ENCODE data around the gene KRTAP1-1.
"Not testable (repeated sequence)": the region's sequence is repeated elsewhere in the genome, so short reads cannot be mapped to it uniquely, and the experiment has no call there.

Gene KRTAP1-1

DNA sequence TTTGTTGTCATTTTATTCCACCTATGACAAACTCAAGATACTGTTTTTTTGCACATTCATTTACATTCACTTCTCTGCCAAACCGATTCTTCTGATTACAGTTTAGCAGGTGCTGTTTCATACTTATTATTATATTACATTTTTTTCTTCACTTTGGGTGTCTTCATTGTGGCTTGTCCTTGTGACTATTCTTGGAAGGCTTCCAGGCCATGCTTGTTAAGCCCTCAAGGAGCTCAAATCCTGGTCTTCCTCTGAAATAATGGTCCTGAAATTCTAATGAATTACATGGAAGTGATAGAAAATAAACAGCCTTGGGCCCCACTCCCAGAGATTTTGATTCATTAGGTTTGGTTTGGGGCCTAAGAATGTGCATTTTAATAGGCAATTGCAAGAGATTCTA, 23.1 kb upstream of the KRTAP1-1 start:
- Histone ChIP-seq H3K36me3 (no peaks in the 10 kb centered on the region), H3K27me3 (peaks cover 58% of the 10 kb centered on the region), H3K4me3 (ENCODE audit: low read depth in 1 of 2, low read length in 1 of 2) (no peak overlapping the region), H3K27ac (no peak overlapping the region), H3K4me1 (ENCODE audit: control insufficient read depth in 1 of 2, insufficient read depth in 1 of 2, low read depth in 1 of 2, low read length in 1 of 2) (peaks cover 5 to 10% of the 10 kb centered on the region in 2 experiments), H3K9me3 (no peaks in the 10 kb centered on the region)
- TF ChIP-seq, protein P1, sequence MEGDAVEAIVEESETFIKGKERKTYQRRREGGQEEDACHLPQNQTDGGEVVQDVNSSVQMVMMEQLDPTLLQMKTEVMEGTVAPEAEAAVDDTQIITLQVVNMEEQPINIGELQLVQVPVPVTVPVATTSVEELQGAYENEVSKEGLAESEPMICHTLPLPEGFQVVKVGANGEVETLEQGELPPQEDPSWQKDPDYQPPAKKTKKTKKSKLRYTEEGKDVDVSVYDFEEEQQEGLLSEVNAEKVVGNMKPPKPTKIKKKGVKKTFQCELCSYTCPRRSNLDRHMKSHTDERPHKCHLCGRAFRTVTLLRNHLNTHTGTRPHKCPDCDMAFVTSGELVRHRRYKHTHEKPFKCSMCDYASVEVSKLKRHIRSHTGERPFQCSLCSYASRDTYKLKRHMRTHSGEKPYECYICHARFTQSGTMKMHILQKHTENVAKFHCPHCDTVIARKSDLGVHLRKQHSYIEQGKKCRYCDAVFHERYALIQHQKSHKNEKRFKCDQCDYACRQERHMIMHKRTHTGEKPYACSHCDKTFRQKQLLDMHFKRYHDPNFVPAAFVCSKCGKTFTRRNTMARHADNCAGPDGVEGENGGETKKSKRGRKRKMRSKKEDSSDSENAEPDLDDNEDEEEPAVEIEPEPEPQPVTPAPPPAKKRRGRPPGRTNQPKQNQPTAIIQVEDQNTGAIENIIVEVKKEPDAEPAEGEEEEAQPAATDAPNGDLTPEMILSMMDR (IDR thresholded peaks at IDR 0.05), result no peak

DNA sequence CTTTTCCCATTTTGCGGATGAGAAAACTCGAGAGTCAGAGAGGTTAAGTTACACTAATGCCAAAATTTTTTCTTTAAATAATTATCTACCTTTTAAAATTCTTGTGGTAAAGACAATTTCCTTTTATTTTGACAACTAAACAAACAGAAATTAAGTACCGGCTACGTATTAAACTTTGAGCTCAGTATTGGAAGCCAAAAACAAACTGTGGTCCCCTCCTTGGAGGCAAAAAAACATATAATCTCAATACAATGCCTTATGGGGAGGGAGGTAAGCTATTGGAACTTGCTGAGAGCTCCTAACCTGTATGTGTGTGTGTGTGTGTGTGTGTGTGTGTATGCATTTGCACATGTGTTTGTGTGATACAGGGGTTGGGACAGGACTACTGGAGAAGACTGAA, 22.2 kb upstream of the KRTAP1-1 start:
- TF ChIP-seq, protein P1 (IDR thresholded peaks at IDR 0.05), result no peak
- H3K36me3 ChIP-seq, result no peaks in the 10 kb centered on the region
- H3K4me1 ChIP-seq (ENCODE audit: control insufficient read depth in 1 of 2, insufficient read depth in 1 of 2, low read depth in 1 of 2, low read length in 1 of 2), result peaks cover 0 to 1% of the 10 kb centered on the region in 2 experiments

DNA sequence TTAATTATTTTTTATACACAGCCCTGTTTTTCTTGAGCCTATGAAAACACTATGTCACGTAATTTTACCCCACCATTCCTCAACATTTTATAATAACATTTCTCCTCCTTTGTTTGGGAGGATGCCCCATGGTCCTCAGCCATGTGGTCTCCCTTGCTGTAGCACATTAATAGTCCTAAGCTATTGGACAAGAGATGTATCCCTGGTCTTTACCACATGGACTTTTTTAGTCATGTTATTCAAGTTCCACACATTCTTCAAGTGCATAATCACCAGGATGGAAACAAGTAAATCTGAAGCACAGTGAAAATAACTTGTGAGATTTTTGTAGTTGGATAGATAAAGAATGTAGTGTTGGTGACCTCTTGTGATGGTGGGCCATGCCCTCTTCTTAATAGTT, 20.7 kb upstream of the KRTAP1-1 start:
- TF ChIP-seq, protein P1 (IDR thresholded peaks at IDR 0.05), result no peak
- Histone ChIP-seq H3K4me1 (ENCODE audit: control insufficient read depth in 1 of 2, insufficient read depth in 1 of 2, low read depth in 1 of 2, low read length in 1 of 2) (no peaks in the 10 kb centered on the region), H3K36me3 (no peaks in the 10 kb centered on the region), H3K27me3 (peaks cover 80% of the 10 kb centered on the region), H3K4me3 (ENCODE audit: low read depth in 1 of 2, low read length in 1 of 2) (no peak overlapping the region), H3K27ac (no peak overlapping the region), H3K9me3 (no peaks in the 10 kb centered on the region)

More for the DNA sequence above, 22.2 kb upstream of the KRTAP1-1 start:
- H3K27me3 ChIP-seq, result peaks cover 67% of the 10 kb centered on the region
- H3K4me3 ChIP-seq (ENCODE audit: low read depth in 1 of 2, low read length in 1 of 2), result no peak overlapping the region
- H3K27ac ChIP-seq, result no peak overlapping the region
- H3K9me3 ChIP-seq, result no peaks in the 10 kb centered on the region

DNA sequence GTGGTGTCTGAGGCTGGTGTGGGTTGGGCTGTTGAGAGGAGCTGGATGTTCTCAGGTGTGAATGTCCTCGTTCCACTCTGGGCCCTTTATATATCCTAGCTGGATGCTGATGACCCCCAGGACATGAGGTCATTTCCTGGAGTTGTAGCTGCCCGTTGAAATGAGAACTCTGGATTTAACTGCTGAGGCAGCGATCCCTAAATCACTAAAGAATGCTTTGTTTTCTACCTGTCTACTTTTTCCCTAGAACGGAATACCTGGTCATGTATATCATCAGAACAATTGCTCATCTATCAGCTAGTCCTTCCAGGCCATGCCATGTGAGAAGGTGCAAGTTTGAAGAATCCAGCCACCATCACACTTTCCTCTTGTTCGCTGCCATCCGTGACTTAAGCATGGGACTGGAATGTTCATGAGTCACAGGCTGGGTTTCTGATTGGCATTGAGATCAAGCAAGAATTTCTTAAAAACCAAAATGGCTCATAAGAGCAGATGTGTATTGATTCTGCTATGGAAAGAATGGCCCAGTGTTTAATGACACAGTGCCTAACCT, 18.9 kb upstream of the KRTAP1-1 start, which contains the start of gene KRTAP2-3:
Gene KRTAP2-3, minus strand, starts transcription at position 63 of the 553 bp plus-strand sequence. CDS start 64 bp downstream, outside the sequence.
- Histone ChIP-seq H3K9me3 (no peaks in the 10 kb centered on the region), H3K27ac (no peak within 1 kb of the TSS), H3K4me1 (ENCODE audit: control insufficient read depth in 1 of 2, insufficient read depth in 1 of 2, low read depth in 1 of 2, low read length in 1 of 2) (no peaks in the 10 kb centered on the region), H3K36me3 (no peaks in the 10 kb centered on the region), H3K27me3 (peaks cover 95% of the 10 kb centered on the region), H3K4me3 (ENCODE audit: low read depth in 1 of 2, low read length in 1 of 2) (no peak within 1 kb of the TSS)
- TF ChIP-seq, protein P1 (IDR thresholded peaks at IDR 0.05), result no peak

DNA sequence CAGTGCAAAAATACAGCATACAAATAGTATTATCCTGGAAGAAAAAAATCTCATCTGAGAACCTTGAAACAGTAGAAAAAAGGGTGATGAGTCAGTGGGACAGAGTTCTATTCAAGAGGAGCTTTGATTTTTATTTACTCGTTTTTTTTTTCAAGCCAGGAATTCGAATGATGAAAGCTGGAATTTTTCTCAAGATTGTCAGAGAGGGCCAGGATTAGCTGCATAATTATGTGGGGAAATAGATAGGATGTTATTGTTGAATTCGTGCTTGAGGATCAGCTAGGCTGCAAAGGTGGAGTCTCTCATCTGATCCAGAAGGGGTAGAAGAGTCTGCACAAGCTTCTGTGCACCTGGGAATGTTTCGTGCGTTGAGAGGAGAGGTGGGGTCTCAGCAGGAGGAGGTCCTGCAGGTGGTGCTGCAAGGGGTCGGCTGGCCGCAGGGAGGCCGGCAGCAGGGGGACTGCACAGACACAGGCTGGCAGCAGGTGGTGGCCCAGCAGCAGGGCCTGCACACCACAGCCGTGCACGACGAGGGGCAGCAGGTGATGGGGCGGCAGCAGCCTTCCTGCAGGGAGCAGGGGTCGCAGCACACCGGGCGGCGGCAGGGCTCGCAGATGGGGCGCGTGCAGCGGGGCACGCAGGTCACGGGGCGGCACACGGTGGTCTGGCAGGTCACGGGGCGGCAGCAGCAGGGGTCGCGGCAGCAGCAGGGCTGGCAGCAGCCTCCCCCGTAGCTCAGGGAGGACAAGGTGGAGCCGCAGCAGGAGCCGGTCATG, 18.2 kb upstream of the KRTAP1-1 start:
- H3K4me1 ChIP-seq (ENCODE audit: control insufficient read depth in 1 of 2, insufficient read depth in 1 of 2, low read depth in 1 of 2, low read length in 1 of 2); H3K9me3 ChIP-seq; H3K36me3 ChIP-seq; H3K4me3 ChIP-seq (ENCODE audit: low read depth in 1 of 2, low read length in 1 of 2); H3K27ac ChIP-seq: not testable (repeated sequence)
- peaks cover 89% of the 10 kb centered on the region for H3K27me3 ChIP-seq

DNA sequence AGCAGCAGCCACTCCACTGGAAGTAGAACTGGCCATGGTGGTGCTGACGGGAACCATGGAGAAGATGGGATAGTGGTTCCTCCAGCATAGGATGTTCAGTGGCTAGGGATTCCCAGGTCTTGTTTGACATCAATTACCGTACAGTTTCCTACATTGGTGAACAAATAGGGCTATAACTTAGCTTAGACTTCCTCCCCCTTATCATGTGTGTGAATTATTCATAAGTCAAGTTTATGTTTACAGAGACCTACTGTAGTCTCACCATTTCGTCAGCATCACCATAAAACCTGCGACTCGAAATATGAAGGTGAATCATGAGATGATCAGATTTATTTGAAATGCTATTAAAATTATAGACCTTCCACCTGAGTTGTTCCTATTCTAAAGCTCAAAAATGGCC, 17.5 kb upstream of the KRTAP1-1 start:
- H3K27me3 ChIP-seq, result peaks cover 83% of the 10 kb centered on the region
- no peak overlapping the region for H3K4me3 ChIP-seq (ENCODE audit: low read depth in 1 of 2, low read length in 1 of 2)
- no peaks in the 10 kb centered on the region for H3K36me3 ChIP-seq
- TF ChIP-seq, protein P1 (IDR thresholded peaks at IDR 0.05), result no peak
- no peaks in the 10 kb centered on the region for H3K9me3 ChIP-seq
- H3K27ac ChIP-seq, result no peak overlapping the region
- H3K4me1 ChIP-seq (ENCODE audit: control insufficient read depth in 1 of 2, insufficient read depth in 1 of 2, low read depth in 1 of 2, low read length in 1 of 2), result no peaks in the 10 kb centered on the region
